T-helper 1 cell treated with Interleukin-12 subunit alpha and Interleukin-12 subunit beta and Interleukin-4 antibody, amounts not matched to agents 30 ng/mL and 1 ng/mL, for 36 hours (primary cell): Measurements from ENCODE around the gene NFE2L1. TPM values are rescaled to one million over a fixed set of nuclear protein-coding genes. Genes with fewer than 3 reads are reported as not detected.
"Not testable (repeated sequence)": the region's sequence is repeated elsewhere in the genome, so short reads cannot be mapped to it uniquely, and the experiment has no call there.

ENCODE experiments used
- intact Hi-C: fragments of 100-400 bp; cut with micrococcal nuclease; formaldehyde crosslinking; loops from one replicate; pipeline ENCODE4 v1.15.1; 2024
- total RNA-seq: library from RNA; stranded (reverse); gene quantifications from 2 replicates; pipeline ENCODE4 v1.2.3, GENCODE V29; 2022

The NFE2L1 gene
- total RNA-seq, 1 donor from 2014 or later: 64.8 TPM

GRCh38 chr17:48064638-48065037, 16.5 kb downstream of the NFE2L1 start:
- intact Hi-C loops: no loop called here

- intact Hi-C loops: no loop called here
These were observed 18.0 kb downstream of the NFE2L1 start for GRCh38 chr17:48066192-48066591.

GRCh38 chr17:48066656-48067055, 18.5 kb downstream of the NFE2L1 start:
- intact Hi-C loops: no loop called here

GRCh38 chr17:48067245-48067644, 19.1 kb downstream of the NFE2L1 start:
- intact Hi-C loops: no loop called here

GRCh38 chr17:48067808-48068207, 19.6 kb downstream of the NFE2L1 start:
- intact Hi-C loops: not testable (repeated sequence)

DNA sequence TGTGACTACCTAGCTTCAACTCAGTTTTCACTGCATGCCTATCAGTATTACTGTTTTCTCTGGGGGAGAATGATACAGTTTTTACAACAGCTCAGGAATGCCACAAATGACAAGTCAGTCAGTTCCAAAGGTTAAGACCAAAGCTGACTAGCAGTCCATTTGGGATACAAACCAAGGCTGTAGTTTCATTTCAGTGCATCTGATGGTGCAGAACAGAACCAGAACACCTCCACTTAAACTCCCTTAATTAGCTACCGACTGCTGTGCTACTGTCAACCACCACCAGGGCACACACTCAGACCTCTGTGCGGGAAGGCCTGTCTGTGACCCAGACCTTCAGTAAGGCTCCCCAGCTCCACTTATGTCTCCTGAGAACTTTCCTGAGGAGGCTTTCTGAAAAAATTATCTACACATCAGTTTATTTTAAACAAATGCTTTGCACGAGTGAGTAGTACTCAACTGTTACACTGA, 20.4 kb downstream of the NFE2L1 start:
- intact Hi-C loops: no loop called here

GRCh38 chr17:48070195-48070594, 22.0 kb downstream of the NFE2L1 start:
- intact Hi-C loops: no loop called here

GRCh38 chr17:48071654-48072053, 23.5 kb downstream of the NFE2L1 start:
- intact Hi-C loops: no loop called here

DNA sequence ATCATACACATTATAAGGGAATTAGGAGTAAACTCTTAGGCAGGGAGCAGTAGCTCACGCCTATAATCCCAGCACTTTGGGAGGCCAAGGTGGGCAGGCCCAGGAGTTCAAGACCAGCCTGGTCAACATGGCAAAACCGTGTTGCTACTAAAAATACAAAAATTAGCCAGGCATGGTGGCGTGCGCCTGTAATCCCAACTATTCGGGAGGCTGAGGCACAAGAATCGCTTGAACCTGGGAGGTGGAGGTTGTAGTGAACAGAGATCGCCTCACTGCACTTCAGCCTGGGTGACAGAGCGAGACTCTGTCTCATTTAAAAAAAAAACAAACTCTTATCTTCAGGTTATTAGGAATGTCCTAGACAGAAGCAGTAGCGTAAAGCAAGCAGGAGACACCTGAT, 24.7 kb downstream of the NFE2L1 start:
- intact Hi-C loops: not testable (repeated sequence)

DNA sequence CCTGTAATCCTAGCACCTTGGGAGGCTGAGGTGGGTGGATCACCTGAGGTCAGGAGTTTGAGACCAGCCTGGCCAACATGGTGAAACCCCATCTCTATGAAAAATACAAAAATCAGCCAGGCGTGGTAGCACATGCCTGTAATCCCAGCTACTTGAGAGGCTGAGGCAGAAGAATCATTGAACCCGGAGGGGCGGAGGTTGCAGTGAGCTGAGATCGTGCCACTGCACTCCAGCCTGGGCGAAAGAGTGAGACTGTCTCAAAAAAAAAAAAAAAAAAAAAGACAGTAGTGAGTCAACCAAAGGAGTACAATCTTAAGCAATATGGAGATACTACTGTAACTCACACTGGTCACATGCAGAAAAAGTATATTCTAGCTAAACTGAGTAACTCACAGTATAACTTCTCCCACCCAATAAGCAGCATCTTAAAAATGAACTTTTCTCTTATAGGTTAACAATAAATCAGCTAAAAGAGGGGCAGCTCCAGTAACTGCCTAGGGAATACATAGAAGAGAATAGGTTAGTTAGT, 25.5 kb downstream of the NFE2L1 start:
- intact Hi-C loops: loop anchor here (1.0 kb wide), 5 partner anchors 25 to 95 kb away; partner anchors contain the start of genes COPZ2 and NFE2L1

- intact Hi-C loops: loop anchor here (1.0 kb wide), 5 partner anchors 26 to 96 kb away; partner anchors contain the start of genes COPZ2 and NFE2L1
These were observed 26.3 kb downstream of the NFE2L1 start for GRCh38 chr17:48074322-48075081.

- intact Hi-C loops: not testable (repeated sequence)
These were observed 29.0 kb downstream of the NFE2L1 start for GRCh38 chr17:48077152-48077551.

DNA sequence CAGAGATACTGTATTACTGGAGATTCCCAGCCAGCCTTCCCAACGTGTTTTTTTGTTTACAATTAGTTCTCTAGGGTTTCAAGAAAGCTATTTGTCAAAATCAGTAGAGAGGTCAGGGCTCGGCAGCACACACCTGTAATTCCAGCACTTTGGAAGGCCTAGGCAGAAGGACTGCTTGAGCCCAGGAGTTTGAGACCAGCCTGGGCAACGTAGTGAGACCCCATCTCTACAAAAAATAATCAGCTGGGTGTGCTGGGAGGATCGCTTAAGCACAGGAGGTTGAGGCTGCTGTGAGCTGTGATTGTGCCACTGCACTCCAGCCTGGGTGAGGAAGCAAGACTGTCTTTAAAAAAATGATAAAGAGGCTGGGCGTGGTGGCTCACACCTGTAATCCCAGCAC, 33.7 kb downstream of the NFE2L1 start:
- intact Hi-C loops: loop anchor here (2.0 kb wide), 2 partner anchors 19 to 537 kb away; partner anchors contain the start of gene CBX1

DNA sequence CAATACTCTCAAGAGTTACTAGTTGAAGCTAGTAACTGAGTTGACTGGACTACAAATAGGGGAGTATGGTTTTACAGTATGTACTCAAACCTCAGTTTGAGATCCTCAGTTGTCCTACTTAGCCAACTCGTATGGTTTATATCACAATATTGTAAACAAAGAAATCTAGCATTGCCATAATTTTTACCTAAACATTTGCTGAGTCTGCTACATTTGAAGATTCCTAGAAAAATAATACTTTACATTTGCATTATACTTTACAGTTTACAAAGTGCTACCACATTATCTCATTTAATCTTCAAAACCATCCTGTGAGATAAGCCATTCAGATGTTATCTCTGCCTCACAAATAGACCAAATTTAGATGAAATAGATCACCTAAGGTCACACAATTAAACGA, 36.8 kb downstream of the NFE2L1 start:
- intact Hi-C loops: no loop called here

DNA sequence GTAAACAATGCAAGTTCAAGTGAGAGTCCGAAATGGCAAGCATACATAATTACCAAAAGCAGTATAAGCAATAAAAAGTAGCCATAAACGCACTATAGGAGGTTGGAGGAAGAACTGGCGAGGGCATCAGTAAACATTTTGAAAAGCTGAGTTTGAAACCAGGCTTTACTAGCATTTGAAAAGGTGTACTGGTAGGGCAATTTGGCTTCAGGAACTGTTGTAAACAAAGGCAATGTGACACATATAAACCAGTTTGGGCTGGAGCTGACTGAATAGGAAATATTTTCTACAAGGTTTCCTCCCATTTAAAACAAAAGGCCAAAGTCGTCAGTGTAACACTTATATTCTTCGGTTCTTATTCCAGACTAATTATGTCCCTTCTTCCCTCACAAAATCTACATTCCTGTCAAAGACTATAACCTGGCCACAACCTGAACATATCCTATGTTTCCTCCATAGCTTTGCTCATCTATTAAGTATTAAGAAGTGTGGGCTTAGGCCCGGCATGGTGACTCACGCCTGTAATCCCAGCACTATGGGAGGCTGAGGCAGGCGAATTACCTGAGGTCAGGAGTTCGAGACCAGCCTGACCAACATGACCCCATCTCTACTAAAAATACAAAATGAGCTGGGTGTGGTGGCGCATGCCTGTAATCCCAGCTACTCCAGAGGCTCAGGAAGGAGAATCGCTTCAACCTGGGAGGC, 45.3 kb downstream of the NFE2L1 start:
- intact Hi-C loops: no loop called here

- intact Hi-C loops: no loop called here
These were observed 47.5 kb downstream of the NFE2L1 start for GRCh38 chr17:48095611-48096010.

- intact Hi-C loops: loop anchor here (2.0 to 10.0 kb wide), 9 partner anchors 19 to 1095 kb away; partner anchors contain the start of genes ATP5MC1, CALCOCO2, CDK5RAP3 and HOXB7
These were observed 52.0 kb downstream of the NFE2L1 start for GRCh38 chr17:48100160-48100559.

- intact Hi-C loops: loop anchor here (1.0 to 10.0 kb wide), 12 partner anchors 10 to 1094 kb away; partner anchors contain the start of genes ATP5MC1, CALCOCO2, CDK5RAP3 and HOXB7
These were observed 52.4 kb downstream of the NFE2L1 start for GRCh38 chr17:48100591-48101011.

DNA sequence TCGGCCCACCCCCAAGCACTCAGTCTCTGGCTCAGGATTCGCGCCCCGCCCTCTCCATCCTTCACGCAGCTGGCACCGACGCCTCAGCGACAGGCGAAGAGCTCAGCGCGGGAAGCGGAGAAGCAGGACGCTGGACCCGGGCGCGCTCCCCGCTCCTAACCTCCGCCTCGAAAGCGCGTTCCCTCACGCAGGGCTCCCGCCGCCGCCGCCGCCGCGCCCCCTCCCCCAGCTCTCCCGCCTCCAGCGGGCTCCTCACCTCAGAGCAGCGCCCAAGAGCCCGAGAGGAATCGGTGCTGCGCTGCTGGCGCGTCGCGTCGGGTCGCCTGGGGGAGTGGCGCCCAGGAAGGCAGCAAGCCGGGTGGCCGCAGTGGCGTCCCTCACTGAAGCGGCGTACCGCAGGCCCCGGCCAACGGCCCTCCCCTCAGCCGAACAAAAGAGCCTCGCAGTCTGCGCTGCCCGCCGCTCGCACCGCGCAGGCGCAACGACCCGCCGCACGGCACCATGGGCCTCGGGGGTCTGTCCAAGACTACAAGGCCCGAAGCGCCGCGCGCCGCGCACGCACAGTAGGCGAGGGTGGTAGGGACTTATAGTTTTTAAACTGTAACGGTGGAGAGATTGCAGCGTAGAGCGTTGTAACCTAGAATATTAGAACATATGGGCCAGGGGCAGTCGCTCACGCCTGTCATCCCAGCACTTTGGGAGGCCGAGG, 53.0 kb downstream of the NFE2L1 start, which contains the start of gene CBX1:
Gene CBX1, minus strand, starts transcription at position 467 of the 709 bp plus-strand sequence. CDS start 24,474 bp downstream, outside the sequence.
- intact Hi-C loops: loop anchor here (1.0 to 10.0 kb wide), 12 partner anchors 9 to 1094 kb away; partner anchors contain the start of genes ATP5MC1, CALCOCO2, CDK5RAP3 and HOXB7

- intact Hi-C loops: loop anchor here (10.0 kb wide), 6 partner anchors 447 to 1093 kb away; partner anchors contain the start of genes ATP5MC1, CALCOCO2, HOXB7 and HOXB8
These were observed 54.0 kb downstream of the NFE2L1 start for GRCh38 chr17:48102043-48102750.
